ENCODE measurements around the gene PABPC3. TPM values are rescaled to one million over a fixed set of nuclear protein-coding genes. Genes with fewer than 3 reads are reported as not detected.

PABPC3 gene
- total RNA-seq = under 1 TPM; 0.15 to 0.35 TPM
- polyA plus RNA-seq (2013, experiment 1 of 2) = 0.39 TPM
- polyA plus RNA-seq (2013, experiment 2 of 2) = 0.17 TPM
- long read RNA-seq, experiment 1 = 0 reads
- long read RNA-seq, experiment 2 = 0 reads
- long read RNA-seq, experiment 3 = 0 reads
- long read RNA-seq, experiment 4 = 0 reads

DNA sequence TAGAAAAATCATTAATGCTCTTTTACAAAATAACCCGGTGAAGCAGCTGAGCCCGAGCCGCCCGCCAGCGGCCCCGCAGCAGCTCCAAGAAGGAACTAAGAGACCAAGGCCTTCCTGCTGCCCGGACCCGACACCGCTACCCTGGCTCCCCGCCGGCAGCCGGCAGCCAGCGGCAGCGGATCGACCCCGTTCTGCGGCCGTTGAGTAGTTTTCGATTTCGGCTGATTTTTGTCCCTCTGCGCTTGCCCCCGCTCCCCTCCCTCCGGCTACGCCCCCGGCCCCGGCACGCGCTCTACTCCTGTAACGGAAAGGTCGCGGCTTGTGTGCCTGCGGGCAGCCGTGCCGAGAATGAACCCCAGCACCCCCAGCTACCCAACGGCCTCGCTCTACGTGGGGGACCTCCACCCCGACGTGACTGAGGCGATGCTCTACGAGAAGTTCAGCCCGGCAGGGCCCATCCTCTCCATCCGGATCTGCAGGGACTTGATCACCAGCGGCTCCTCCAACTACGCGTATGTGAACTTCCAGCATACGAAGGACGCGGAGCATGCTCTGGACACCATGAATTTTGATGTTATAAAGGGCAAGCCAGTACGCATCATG is at the start of gene PABPC3:
Gene PABPC3 (plus strand): TSS at position 286 of the 603 bp plus-strand sequence. CDS start 63 bp downstream, at position 349.
- TF ChIP-seq, protein P1, sequence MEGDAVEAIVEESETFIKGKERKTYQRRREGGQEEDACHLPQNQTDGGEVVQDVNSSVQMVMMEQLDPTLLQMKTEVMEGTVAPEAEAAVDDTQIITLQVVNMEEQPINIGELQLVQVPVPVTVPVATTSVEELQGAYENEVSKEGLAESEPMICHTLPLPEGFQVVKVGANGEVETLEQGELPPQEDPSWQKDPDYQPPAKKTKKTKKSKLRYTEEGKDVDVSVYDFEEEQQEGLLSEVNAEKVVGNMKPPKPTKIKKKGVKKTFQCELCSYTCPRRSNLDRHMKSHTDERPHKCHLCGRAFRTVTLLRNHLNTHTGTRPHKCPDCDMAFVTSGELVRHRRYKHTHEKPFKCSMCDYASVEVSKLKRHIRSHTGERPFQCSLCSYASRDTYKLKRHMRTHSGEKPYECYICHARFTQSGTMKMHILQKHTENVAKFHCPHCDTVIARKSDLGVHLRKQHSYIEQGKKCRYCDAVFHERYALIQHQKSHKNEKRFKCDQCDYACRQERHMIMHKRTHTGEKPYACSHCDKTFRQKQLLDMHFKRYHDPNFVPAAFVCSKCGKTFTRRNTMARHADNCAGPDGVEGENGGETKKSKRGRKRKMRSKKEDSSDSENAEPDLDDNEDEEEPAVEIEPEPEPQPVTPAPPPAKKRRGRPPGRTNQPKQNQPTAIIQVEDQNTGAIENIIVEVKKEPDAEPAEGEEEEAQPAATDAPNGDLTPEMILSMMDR (conservative IDR thresholded peaks at IDR 0.05) = no peak
- DNase-seq = no peak
- Histone ChIP-seq H3K36me3 (ENCODE audit: control insufficient read depth, insufficient read depth, low read length) (no peaks in the 10 kb centered on the region), H3K9ac (ENCODE audit: extremely low read depth, low read length, poor library complexity, severe bottlenecking) (no peak within 1 kb of the TSS), H3K27ac (ENCODE audit: low read depth, low read length) (no peak within 1 kb of the TSS), H3K9me3 (ENCODE audit: control insufficient read depth, low read length) (no peaks in the 10 kb centered on the region), H3K4me1 (ENCODE audit: control insufficient read depth, insufficient read depth, low read length) (no peaks in the 10 kb centered on the region), H3K4me3 (ENCODE audit: low read length) (no peak within 1 kb of the TSS), H3K27me3 (ENCODE audit: control insufficient read depth, insufficient read depth, low read length, poor library complexity, severe bottlenecking) (no peaks in the 10 kb centered on the region)
- H3K4me1 Mint-ChIP-seq = no peaks in the 10 kb centered on the region
- peaks cover 9% of the 10 kb centered on the region for H3K27me3 Mint-ChIP-seq (ENCODE audit: insufficient read depth)
- H3K36me3 Mint-ChIP-seq (ENCODE audit: low read depth) = no peaks in the 10 kb centered on the region
- no peaks in the 10 kb centered on the region for H3K9me3 Mint-ChIP-seq
- peak within 1 kb of the TSS; percentile 35 for H3K4me3 Mint-ChIP-seq
- WGBS, 2 experiments (ENCODE audit: insufficient coverage in 1 of 2, insufficient read length in 1 of 2) = 94 to 97% methylated on average over 41 to 50 of the region's 50 CpGs
- H3K27ac Mint-ChIP-seq = no peak within 1 kb of the TSS

DNA sequence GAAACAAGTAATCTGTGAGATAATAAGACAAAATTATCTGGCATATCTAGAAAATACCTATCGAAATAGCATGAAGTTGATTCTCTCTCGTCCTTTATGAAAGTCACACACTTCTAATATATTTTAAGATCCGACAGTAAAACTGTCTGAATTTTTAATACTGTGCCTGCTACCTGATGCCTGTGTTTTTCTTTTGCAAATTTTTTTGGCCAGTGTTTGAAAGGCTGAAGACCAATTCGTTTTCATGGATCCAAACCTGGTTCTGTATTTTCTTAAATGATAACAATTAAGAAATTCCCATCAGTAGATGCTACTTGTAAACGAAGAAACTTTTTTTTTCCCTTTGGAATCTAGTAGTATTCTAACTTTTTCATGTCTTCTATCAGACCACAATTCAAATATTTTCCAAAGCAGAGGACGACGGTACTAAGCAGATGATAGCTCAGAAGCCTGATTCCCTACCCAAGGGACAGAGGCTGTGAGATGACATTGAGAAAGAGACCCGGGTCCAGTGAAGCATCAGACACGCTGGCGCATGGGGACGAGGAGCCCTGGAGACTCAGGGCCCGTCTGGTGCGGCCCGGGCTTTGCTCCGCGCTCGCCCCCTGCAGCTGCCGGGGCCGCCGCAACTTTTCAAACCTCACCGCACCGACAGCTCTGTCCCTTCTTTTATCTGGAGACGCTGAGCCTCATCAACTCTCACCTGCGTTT is 49.5 kb upstream of the PABPC3 start:
- Mint-ChIP-seq H3K27me3 (ENCODE audit: insufficient read depth) (peaks cover 58% of the 10 kb centered on the region), H3K27ac (no peak overlapping the region), H3K4me1 (peaks cover 2% of the 10 kb centered on the region), H3K4me3 (peak overlapping the region; percentile 65), H3K36me3 (ENCODE audit: low read depth) (peaks cover 3% of the 10 kb centered on the region), H3K9me3 (peaks cover 17% of the 10 kb centered on the region)
- H3K27ac ChIP-seq (ENCODE audit: low read depth, low read length) = no peak overlapping the region
- TF ChIP-seq, protein P1 (conservative IDR thresholded peaks at IDR 0.05) = peak; percentile 42
- peaks cover 32% of the 10 kb centered on the region for H3K27me3 ChIP-seq (ENCODE audit: control insufficient read depth, insufficient read depth, low read length, poor library complexity, severe bottlenecking)
- no peaks in the 10 kb centered on the region for H3K4me1 ChIP-seq (ENCODE audit: control insufficient read depth, insufficient read depth, low read length)
- H3K9me3 ChIP-seq (ENCODE audit: control insufficient read depth, low read length) = peaks cover 7% of the 10 kb centered on the region
- H3K9ac ChIP-seq (ENCODE audit: extremely low read depth, low read length, poor library complexity, severe bottlenecking) = no peak overlapping the region
- H3K36me3 ChIP-seq (ENCODE audit: control insufficient read depth, insufficient read depth, low read length) = no peaks in the 10 kb centered on the region
- H3K4me3 ChIP-seq (ENCODE audit: low read length) = peak overlapping the region; percentile 81
- WGBS, 2 experiments (ENCODE audit: insufficient coverage in 1 of 2, insufficient read length in 1 of 2) = 17 to 48% methylated on average over 9 to 23 of the region's 24 CpGs
- DNase-seq = peak; percentile 76

DNA sequence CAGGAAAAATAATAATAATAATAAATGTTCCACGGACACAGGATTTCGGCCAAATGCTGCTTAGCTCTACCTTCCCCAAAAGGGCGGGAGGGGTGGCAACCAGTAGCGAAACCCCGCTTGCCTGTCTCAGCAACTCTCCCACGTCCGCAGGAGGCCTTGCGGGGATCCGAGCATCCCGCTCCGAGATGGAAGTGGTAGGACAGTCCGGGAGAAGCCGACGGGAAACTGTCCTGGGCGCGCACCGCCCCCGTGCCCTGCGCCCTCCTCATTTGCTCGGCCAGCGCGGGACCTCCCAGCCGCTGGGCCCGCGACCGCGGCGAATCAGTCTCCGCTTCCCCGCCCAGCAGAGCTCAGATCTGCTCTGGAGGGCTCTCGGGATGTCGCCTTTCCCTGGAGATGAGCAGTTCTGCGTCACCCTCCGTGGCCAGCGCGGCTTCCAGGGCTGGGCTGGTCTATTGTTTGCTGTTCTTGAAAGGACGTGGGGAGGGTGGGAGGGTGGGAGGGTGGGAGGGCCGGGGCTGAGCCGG is 48.9 kb upstream of the PABPC3 start:
- peak overlapping the region; percentile 65 for H3K4me3 Mint-ChIP-seq
- Histone ChIP-seq H3K27ac (ENCODE audit: low read depth, low read length) (no peak overlapping the region), H3K4me3 (ENCODE audit: low read length) (peak overlapping the region; percentile 81), H3K9me3 (ENCODE audit: control insufficient read depth, low read length) (peaks cover 9% of the 10 kb centered on the region), H3K27me3 (ENCODE audit: control insufficient read depth, insufficient read depth, low read length, poor library complexity, severe bottlenecking) (peaks cover 32% of the 10 kb centered on the region), H3K4me1 (ENCODE audit: control insufficient read depth, insufficient read depth, low read length) (no peaks in the 10 kb centered on the region), H3K36me3 (ENCODE audit: control insufficient read depth, insufficient read depth, low read length) (no peaks in the 10 kb centered on the region), H3K9ac (ENCODE audit: extremely low read depth, low read length, poor library complexity, severe bottlenecking) (no peak overlapping the region)
- peaks cover 2% of the 10 kb centered on the region for H3K4me1 Mint-ChIP-seq
- H3K9me3 Mint-ChIP-seq = peaks cover 21% of the 10 kb centered on the region
- 0 to 1% methylated on average over 4 to 39 of the region's 39 CpGs for WGBS, 2 experiments (ENCODE audit: insufficient coverage in 1 of 2, insufficient read length in 1 of 2)
- peak; percentile 91 for DNase-seq
- H3K27me3 Mint-ChIP-seq (ENCODE audit: insufficient read depth) = peaks cover 52% of the 10 kb centered on the region
- TF ChIP-seq, protein P1 (conservative IDR thresholded peaks at IDR 0.05) = no peak
- no peak overlapping the region for H3K27ac Mint-ChIP-seq
- H3K36me3 Mint-ChIP-seq (ENCODE audit: low read depth) = peaks cover 3% of the 10 kb centered on the region

Measured in endodermal cell (in vitro differentiated cells).